HEK293T (cell line): Measurements from ENCODE around the gene SART3.

Experiments used
- ARNT ChIP-seq: fragments of 450-650 bp; IDR thresholded peaks from 2 replicates; pipeline ENCODE4 v1.6.1; 2017; ENCODE audit warnings: mild to moderate bottlenecking
- BHLHE40 ChIP-seq: fragments of 450-650 bp; IDR thresholded peaks from 2 replicates; pipeline ENCODE4 v1.6.1; 2016; ENCODE audit warnings: mild to moderate bottlenecking, moderate library complexity, borderline replicate concordance
- FOXK2 ChIP-seq: fragments of 450-650 bp; IDR thresholded peaks from 2 replicates; pipeline ENCODE4 v1.6.1; 2016; ENCODE audit warnings: mild to moderate bottlenecking
- NFRKB ChIP-seq: fragments of 450-650 bp; IDR thresholded peaks from 2 replicates; pipeline ENCODE4 v1.6.1; 2016; ENCODE audit warnings: mild to moderate bottlenecking, moderate library complexity
- PKNOX1 ChIP-seq: fragments of 450-650 bp; IDR thresholded peaks from 2 replicates; pipeline ENCODE4 v1.6.1; 2016
- ZNF384 ChIP-seq: fragments of 450-650 bp; IDR thresholded peaks from 2 replicates; pipeline ENCODE4 v1.6.1; 2016

DNA sequence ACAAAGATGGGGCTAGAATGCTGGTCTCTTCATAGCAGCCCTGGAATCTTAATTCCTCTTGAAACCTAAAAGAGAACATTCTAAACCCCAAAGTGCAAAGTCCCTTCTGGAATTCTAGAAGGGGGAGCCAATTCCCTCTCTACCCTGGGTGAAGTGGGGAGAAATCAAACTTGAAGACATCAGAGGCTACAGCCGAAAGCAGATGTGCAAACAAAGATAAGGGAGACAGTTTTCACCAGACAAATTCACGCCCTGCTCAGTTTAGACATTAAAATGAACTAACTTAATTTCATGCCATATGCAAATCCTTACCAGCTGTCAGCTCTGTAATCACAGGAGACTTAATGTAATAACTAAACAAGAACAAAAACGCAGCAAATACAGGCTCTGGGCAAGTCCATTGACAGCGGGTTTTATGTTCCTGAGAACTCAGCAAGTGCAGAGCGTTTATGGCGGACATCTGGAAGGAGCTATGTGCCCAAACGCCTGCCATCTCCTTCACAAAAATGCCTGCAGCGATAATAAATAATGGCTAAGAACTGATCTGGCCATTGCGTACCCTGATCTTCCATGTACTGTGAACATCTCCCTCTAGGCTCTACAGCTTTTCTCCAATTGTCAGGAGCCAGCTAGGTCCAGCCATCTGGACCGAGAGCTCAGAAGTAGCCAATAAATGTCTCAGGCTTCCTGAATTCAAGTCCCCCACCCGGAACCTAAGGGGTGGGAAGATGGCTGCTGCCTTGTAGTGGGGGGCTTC, 65.0 kb downstream of the SART3 start:
- TF ChIP-seq NFRKB (no peak), BHLHE40 (no peak), ZNF384 (no peak), ARNT (no peak), FOXK2 (no peak), PKNOX1 (no peak)
